Activated naive CD8-positive, alpha-beta T cell treated with anti-CD3 and anti-CD28 coated beads, Interleukin-2, amount 50 U/mL, for 16 hours (primary cell): ENCODE results near the gene OR2T6.
"Not testable (repeated sequence)": the region's sequence is repeated elsewhere in the genome, so short reads cannot be mapped to it uniquely, and the experiment has no call there.

Experiments
- DNase-seq: peaks from one replicate; pipeline ENCODE4 v3.0.0-alpha.2; 2020; ENCODE audit warnings: low read depth, low spot score

Gene OR2T6, protein sequence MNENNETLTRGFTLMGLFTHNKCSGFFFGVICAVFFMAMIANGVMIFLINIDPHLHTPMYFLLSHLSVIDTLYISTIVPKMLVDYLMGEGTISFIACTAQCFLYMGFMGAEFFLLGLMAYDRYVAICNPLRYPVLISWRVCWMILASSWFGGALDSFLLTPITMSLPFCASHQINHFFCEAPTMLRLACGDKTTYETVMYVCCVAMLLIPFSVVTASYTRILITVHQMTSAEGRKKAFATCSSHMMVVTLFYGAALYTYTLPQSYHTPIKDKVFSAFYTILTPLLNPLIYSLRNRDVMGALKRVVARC

DNA sequence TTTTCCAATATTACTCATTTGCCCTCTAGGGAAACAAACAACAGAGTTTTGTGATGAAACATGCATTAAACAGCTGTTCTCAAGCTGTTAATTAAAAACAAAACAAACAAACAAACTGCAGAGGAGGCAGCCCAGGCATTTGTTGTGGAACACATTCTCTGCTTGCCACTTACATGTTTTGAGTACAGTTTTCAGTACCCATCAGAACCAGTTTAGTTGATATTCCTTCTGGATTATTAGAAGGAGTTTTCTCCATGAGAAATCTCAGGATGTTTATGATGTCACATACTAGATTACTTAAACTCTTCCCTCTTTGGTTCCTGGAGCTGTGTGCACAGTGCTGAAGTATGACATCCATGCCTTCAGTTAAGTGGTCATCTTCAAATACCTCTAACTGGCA is at the start of gene OR2T6:
Gene OR2T6 (plus strand): TSS at position 301 of the 400 bp plus-strand sequence. CDS start 11,863 bp downstream, outside the sequence.
- DNase-seq, result no peak

DNA sequence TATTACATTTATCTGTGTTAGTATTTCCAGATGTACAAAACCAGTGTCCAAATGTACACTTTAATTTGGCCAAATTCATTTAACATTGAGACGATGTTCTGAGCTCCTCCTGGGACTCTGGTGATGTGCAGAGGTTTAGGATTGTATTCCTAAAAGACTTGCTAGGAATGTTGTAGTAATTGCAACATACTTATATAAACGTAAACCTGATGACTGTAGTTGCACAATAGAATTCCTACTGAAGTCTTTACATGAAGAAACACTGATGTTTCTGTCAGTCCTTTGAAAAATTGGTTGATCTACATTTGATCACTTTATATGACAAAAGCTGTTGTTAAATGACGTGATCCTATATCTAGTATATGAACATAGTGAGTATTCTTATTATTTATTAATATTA is 32.1 kb upstream of the OR2T6 start:
- no peak for DNase-seq

DNA sequence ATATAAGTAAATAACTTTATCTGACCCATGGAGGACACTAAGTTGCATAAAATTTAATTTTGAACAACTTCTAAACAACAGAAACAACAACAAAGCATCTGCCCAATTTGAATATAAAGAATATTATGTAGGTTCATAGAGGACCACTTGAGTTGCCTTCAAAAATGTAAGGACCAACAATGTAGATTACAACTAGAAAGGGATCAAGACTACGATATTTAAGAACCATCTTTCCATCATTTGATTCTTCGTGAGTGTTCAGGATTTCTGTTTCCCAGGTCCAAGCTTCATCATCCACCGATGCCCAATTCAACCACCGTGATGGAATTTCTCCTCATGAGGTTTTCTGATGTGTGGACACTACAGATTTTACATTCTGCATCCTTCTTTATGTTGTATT is 27.1 kb upstream of the OR2T6 start, which contains the start of gene OR14C36:
Gene OR14C36 (plus strand): TSS at position 301 of the 400 bp plus-strand sequence. CDS start 0 bp downstream, at position 301.
- no peak for DNase-seq

DNA sequence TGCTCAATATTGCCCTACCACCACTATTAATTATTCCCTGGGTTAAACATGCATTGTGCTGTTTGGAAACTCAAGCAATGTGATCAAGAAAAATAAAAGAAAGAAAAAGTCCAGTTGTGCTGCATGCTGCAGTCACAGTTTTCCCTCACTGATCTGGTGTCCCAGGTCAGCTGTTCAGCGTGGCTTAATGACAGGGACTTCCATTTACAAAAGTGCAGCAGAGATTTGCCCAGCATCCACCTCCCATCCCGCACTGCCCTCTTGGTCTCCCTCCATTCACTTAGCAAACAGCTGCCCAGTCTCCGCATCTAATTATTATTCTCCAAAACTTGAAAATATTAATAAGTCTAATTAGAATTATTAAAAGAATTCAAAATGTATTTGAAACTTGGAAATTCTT is 16.1 kb upstream of the OR2T6 start:
- DNase-seq, result no peak

DNA sequence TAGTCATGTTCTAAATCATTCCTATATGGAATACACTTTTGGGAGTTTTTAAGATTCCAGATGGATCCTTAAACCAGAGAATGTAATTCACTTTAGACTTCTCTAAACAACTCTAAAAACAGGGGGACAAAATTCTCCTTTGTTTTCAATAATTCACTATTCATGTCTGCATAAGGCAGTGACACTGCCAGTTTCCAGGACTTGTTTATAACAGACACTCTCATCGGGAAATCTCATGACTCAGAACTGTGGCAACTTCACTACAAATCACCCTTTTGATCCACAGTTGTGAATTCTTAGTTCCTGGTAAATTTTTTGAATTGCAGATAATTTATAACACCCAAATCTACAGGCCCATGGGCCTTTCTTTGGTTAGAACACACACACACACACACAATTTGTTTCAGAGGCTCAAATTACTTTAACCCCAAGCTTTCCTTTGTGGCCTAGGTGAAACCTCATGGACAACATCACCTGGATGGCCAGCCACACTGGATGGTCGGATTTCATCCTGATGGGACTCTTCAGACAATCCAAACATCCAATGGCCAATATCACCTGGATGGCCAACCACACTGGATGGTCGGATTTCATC is 14.3 kb upstream of the OR2T6 start, which contains the start of gene OR2T4:
Gene OR2T4 (plus strand): TSS at position 545 of the 595 bp plus-strand sequence. CDS start 0 bp downstream, at position 545.
- DNase-seq, result no peak

DNA sequence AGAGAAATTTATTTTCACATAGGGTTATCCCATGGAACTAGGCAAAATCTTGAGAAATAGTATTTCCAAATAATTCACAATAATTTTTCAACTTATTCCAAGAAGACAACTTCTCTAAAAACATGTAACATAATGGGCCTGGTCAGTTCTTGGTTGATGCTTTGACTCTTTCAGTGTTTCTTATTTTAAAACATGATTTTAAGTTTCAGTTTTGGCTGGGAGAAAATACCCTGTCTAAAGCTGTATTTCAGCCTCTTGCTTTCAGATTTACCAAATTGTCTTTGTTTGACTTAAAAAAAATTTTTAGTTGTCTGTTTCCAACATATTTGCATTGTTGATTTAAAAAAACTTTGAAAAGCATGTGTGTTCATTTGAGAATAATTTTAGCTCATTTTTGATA is 8.9 kb upstream of the OR2T6 start:
- DNase-seq, result no peak

DNA sequence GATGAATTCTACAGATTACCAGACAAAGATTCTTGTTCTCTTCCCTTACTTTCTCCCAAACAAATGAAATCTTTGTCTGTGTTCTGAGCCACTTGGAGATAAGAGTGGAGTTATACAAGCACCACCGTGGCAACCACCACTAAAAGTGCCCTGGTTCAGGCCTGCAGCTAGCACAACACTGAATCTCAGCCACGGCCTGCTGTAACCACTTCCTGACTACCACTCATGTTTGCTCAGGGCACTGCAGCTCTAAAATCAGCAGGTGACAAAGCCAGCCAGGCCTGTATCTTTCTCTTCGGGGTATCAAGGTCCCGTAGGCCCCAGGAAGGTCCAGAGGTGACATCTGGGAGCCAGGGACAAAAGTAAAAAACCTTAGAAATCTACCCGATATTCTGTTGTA is 3.2 kb upstream of the OR2T6 start:
- no peak for DNase-seq

DNA sequence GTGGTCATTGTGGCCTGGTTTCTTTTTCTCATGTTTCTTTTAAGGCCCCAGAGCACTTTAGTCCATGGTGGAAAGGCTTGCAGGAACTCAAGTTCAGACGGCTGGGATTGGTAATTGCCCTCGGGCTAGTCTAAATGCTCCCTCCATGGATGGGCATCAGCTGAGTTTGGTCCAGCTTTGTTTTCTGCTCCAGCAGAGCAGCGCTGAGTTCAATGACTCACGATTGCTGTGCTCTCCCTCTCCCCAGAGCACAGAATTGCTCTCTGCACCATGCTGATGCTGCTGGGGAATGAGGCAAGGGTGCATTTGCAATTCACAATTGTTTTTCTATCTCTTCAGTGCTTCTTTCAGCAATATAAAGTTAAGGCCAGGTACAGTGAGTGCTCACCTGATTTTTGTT is 1.8 kb upstream of the OR2T6 start:
- DNase-seq, result no peak

DNA sequence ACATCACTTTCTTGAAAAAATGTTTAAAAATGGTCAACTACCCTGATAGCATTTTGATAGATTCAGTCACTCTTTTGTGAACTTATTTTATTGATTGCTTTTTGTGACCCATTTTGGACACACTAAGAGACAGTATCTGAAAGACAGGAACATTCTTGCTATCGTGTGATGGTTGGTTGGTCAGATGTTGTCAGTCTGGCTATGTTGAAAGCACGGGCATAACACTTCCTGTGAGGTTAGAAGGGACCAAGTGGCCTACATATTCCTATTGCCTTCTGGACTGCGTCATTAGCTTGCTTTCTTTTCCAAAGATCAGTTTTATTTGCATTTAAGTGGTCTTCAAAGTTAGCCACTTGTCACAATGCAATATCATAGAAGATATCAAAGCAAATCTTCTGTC is 1.4 kb downstream of the OR2T6 start:
- no peak for DNase-seq

DNA sequence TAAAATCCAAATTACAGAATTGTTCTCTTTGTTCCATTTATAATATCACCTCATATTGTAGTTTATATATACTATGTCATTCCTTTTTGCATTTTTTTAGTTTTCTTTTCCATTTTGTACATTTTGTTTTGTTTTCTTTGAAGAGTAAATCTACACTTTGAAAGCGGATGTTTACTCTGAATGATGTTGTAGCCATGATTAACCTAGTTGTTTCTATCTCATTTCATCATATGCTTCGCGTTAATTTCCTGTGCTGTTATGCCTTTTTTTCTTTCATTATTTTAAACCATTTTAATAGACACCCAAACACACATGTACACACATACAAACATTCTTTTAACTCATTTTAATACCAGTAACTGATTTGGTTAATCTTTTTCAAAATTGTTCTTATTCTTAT is 5.3 kb downstream of the OR2T6 start:
- no peak for DNase-seq

DNA sequence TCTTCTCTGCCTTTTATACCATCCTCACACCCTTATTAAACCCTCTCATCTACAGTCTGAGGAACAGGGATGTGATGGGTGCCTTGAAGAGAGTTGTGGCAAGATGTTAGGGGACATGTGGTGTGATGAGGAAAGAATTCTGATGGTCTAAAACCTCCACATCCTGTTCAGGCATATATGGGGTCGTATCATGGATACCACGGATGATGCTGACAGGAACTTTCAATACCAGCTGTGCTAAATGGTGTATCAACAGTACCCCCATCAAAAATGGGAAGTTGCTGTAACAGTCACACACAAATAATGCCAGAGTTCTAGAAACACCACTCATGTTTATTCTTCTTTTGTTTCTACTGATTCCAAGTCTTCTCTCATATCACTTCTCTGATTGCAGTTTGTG is 12.9 kb downstream of the OR2T6 start:
- DNase-seq, result no peak

DNA sequence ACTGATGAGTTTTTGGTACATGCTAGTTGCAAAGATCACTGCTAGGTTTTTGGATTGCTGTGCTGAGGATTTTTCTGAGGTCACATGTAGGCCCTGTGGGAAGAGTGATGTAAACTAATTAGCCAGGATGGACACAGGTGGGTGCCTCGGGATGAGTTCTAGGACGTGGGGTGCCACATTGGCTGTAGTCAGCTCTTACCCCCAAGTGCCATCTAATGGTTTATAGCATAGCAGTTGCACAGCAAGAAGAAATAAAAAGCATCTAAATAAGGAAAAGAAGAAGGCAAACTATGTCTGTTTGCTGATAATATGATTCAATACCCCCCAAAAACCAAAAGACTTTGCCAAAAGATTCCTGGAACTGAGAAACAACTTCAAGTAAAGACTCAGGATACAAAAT is 17.5 kb downstream of the OR2T6 start:
- no peak for DNase-seq

DNA sequence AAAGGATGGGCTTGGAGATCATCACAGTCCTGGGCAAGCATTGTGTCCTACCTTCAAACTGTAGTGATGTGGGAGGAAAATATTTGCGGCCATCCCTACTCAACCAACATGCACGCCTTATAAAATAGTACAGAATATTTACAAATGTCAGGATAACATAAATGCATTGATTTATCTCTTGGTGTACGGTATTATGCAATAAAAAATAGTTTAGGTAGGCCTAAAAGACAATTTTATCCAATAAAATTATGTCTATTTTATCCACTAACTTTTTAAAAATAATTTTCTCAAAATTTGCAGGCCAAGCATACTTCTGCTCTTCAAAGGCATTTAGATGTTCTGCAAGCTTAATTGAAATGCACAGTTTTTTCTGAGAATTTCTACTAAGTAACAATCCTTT is 27.2 kb downstream of the OR2T6 start, which contains the start of gene OR2T1:
Gene OR2T1 (plus strand): TSS at position 301 of the 400 bp plus-strand sequence. CDS start 3,100 bp downstream, outside the sequence.
- DNase-seq, result no peak

DNA sequence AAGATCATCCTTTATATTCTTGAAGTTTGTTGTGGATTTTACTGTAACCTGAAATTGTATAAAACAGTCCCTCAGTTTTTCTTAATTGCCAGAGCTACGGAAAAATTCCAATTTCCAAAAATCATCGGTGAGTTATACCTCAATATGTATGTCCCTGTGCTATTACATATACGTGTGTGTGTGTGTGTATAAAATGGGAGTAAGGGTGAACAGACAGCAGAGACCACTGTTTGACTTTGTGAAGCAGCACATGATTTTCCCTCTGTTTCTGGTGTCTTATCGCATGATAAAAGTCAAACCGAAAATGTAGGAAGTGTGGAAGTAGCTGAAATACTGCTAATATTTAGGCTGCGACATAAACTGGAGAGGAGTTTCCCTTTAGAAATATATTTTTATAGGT is 28.5 kb downstream of the OR2T6 start:
- DNase-seq, result no peak

DNA sequence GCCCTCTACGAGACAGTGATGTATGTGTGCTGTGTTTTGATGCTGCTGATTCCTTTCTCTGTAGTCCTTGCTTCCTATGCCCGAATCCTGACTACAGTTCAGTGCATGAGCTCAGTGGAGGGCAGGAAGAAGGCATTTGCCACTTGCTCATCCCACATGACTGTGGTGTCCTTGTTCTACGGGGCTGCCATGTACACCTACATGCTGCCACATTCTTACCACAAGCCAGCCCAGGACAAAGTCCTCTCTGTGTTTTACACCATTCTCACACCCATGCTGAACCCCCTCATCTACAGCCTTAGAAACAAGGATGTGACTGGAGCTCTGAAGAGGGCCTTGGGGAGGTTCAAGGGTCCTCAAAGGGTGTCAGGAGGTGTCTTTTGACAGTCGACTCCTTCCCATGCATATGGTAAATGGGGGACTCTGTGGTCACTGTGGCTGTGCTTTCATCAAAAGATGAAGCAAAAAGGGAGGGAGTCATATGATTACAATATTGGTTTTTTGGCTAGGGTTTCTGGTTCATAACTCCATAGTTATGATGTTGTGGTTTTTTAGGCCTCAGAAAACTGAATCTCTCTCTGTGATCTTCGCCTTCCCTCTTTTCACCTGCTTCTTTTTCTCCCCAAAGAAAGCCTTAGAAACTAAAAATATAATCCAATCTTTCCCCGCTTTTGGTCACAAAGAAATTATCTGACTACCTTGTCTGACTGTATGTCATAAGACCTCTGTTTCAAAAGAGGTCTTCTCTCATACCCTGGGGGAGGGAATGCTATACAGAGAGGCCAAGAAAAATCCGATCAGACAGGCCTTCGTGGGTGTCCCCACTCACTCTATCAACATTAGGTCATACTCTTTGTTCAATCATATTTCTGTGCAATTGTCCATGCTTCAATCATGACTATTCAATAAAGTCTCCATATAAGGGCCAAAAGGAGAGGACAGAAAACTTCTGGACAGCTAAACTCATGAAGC is 31.5 kb downstream of the OR2T6 start:
- no peak for DNase-seq

DNA sequence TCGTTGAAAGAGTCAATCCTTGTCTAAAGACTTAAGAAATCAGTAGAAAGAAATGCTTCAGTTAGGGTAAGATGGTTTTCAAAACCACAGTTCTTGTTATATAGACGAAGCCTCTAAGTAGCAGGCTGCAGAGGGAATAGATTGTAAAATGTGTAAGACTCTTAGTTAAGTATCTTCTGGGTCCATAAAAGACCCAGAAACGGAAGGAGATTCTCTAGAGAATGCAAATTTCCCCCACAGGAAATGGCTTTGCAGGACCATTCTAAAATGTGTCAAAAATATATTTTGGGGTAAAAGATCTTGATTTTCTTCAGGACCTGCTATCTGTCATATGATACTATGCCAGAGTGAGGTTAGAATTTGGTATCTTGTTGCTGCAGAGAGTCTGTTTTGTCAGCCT is 40.7 kb downstream of the OR2T6 start:
- DNase-seq, result no peak

DNA sequence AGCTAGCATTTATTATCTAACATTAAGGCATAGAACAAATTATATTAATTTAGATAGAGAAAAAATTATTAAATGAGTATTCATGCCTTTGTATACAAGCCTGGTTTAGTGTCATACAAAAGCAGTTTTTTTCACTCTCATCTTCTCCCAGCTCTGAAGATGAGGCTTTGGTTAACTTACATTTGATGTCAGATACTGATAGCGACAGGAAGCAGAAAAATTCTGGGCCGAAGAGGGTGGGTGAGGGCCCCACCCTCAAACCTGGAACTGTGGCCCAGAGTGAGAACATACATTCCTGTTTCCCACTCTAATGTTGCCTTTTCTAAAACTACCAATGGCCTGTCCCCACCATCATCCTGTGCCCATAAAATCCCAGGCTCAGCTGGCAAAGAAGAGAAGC is 42.3 kb downstream of the OR2T6 start:
- DNase-seq, result no peak

DNA sequence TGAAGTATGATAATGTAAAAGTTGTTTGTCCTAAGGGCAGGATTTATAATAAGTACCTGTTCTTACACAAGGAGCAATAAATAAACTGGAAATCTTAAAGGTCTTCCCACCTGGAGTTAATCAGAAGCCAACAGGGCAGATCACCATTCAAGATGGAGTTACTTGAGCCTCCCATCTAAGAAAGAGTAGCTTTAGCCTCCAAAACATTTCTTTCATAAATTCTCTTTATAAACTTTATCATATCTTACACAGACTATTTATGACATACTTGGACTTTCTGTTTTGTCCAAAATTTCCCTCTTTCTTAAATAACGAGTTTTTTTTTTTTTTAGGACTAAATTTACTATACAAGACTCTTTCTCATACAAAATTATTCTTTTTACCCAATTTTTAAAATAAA is 45.8 kb downstream of the OR2T6 start:
- DNase-seq, result no peak

DNA sequence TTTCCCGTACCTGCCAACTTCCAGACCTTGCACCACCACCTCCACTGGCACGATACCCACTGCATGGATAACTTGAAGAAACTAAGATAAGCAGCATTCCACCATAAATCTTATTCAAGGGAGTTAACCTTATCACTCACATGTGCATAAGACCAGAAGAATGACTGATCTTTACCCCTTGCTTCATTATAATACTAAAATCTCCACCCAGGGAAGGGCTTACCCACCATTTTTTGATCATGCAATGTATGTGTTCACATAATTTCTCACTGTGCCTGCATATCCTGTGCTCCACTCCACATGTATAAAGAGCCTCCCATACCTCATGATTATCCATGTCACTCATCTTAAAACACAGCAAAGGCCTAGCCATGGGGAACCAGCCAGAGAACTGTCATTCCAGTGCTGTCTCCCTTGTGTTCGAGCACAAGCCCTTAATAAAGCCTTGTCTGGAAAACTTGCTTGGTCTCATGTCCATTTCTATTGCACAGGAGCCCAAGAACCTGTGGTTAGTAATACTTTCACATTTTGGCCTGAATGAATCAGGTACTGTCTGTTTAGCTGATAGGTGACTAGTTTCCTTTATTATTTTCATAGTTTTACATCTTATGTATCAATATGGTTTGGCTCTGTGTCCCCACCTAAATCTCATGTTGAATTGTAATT is 52.1 kb downstream of the OR2T6 start:
- not testable (repeated sequence) for DNase-seq

DNA sequence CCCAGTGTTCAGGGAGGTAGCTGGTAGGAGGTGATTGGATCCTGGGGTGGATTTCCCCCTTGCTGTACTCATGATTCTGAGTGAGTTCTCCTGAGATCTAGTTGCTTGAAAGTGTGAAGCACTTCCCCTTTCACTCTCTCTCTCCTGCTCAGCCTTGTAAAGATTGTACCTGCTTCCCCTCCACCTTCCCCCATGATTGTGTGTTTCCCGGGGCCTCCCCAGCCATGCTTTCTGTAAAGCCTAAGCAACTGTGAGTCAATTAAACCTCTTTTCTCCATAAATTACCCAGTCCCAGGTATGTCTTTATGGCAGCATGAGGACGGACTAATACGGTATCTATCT is 52.6 kb downstream of the OR2T6 start:
- not testable (repeated sequence) for DNase-seq

DNA sequence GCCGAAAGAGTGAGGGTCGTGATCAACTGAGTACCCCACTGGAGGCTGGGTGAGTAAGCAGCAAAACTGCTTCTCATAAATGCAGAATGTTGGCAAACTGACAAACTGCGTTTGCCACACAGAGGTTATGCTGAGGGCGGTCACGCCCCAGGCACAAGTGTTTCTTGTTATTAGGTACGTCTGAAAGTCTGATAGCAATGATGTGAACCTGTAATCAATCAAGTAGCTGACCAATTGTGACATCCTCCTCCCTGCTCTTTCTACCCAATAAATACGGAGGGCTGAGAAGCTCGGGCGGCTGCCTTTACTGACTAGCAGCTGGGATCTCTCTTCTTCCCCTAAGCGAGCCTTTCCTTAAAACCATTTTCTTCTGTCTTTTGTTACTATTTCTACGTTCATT is 56.1 kb downstream of the OR2T6 start:
- DNase-seq, result not testable (repeated sequence)

DNA sequence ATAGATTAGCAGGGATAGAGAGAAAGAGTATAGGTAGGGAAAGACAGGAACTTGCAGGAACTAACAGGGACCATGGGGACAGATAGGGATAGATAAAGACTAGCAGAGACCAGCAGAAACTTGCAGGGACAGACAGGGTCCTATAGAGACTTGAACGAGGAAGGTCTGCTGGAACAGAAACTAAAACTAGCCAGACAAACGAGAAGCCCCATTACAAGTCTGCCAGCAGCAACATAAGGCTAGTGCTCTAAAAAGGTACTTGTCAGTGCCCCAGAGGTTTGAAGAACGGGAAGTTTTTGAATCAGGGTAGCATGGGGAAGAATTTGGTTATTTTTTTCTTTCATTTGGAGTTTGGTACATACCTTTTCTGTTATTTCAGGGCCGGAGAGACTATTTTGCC is 56.7 kb downstream of the OR2T6 start:
- not testable (repeated sequence) for DNase-seq
